NCI-H345 treated with DMSO at 0.1 percent for 48 hours (cell line): ENCODE measurements around the gene GPR27.

ENCODE experiments used
- DNase-seq: peaks from one replicate; lab custom pipeline; 2025; ENCODE audit not compliant: unreplicated experiment; lab: John Stamatoyannopoulos, UW

Gene GPR27

DNA sequence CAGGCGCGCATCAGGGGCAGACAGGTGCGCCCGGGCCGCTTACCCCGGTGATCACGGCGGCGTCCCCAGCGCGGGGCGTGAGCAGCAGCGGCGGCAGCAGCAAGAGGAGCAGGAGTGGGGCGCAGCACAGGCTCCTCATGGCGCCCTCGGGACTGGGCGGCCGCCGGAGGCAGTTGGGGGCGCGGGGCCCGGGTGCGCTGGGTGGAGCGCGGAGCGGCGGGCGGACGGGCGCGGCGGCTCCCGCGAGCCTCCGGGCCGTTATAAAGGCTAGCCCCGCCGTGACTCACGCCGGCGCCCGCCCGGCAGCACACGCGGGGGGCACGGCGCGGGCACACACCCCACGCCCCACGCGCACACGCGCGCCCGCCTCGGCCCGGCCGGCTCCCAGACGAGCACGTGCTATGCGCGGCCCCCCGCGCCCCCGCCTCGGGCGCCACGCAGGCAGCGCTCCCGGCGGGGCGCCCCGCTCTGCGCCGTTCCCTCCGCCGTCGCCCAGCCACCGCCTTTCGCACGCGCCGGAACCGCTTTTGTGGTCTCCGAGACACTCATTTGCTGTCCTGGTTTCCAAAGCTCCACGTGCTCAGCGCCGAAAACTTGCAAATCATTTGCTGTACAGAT, 31.4 kb downstream of the GPR27 start, which contains the start of gene PROK2:
TSS of gene PROK2 (minus strand) at position 235 of the 618 bp plus-strand sequence. CDS start at position 139, 96 bp downstream.
- DNase-seq, result no peak

DNA sequence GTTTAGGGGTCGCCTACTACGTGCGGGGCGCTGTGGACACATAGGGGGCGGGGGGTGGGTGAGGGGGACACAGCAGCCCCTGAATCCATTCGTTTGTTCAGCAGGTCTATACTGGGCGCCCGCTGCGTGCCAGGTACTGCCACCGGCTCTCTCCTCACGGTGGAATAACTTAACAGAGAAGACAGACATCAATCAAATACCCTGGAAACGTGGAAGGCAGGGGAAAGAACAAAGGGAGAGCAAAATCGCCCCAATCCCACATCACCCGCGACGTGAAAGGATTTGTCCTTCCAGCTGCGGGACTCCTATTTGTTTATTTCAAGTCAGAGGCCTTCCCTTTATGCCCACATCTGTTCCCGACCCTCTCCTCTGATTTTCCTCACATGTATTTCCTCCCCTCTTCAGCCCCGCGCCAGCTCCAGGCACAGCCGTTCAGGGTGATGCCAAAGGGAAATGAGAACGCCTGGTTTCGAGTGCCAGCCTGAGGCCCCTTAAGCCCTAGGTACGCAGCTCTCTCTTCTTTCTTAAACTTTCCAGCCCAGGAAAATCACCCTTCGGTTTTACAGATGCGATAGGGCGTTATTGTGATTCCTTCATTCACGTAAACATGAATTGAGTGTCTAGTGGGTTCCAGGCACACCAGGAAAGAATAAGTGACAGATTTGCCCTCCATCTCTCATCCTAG, 32.0 kb downstream of the GPR27 start:
- no peak for DNase-seq

DNA sequence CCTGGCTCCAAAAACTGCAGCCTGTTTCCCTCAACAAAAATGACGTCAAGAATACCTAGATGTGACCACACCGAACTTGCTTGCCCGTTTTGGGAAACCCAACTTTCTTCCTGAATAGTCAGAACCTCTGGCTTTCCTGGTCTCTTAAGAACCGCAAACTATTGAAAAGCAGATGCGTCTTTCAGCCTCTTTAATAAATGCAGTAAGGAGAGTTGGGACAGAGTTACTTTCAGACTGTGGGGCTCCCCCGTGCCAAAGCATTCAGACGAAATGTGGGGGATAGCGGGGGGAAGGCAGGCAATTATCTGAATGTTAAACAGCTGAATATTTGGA, 32.5 kb downstream of the GPR27 start:
- no peak for DNase-seq

DNA sequence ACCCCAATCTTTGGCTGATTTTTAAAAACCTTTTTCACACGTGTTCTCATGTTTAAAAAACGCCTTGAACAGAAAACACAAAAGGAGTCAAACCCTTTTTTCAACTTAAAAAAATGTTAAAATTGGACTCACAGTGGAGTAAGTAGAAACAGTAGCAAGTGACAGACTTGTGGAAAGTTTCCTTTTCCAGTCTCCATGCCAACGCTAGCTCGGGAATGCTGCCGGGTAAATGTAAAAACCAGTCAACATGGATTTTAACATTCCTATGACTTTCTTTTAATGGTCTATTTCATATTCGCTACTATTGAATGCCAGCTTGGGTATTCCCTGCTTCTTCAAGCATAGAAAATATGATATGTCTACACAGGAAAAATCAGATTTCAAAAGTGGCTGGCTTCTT, 32.9 kb downstream of the GPR27 start:
- no peak for DNase-seq

DNA sequence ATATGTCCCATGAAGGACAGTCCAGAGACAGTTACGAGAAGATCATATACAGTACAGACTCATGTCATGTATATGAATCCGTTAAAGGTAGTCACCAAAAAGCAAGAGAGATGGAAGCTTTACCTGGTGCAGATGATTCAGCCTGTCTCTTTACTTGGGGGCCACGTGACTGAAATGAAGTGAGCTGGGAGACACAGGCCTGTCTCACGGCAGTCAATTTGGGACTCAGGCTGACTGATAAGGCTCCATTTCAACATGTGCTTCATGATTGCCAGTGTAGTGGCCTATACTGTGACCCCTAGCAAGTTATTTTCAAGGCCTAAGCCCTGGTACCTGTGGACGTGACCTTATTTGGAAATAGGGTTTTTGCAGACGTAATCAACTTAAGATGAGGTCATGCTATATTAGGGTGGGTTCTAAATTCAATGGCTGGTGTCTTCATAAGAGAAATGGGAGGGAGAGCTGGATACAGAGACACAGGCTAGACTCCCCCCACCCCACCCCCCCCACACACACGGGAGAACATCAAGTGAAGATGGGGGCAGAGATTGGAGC, 34.3 kb downstream of the GPR27 start:
- DNase-seq, result no peak

DNA sequence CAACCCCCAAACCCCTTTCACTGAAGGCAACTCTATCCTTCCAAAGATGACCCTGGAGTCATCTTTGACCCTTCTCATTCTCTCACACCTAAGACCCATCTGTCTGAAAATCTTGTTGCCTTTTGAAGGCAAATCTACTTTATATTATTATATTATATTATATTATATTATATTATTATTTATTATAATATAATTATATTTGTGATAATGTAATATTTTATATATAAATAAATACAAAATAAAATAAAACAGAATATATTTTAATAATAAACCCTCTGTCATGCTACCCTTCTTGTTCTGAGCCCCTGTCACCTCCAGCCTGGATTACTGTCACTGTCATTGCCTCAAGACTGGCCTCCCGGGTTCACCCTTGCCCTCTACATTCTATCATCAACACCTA, 36.3 kb downstream of the GPR27 start:
- DNase-seq, result no peak

DNA sequence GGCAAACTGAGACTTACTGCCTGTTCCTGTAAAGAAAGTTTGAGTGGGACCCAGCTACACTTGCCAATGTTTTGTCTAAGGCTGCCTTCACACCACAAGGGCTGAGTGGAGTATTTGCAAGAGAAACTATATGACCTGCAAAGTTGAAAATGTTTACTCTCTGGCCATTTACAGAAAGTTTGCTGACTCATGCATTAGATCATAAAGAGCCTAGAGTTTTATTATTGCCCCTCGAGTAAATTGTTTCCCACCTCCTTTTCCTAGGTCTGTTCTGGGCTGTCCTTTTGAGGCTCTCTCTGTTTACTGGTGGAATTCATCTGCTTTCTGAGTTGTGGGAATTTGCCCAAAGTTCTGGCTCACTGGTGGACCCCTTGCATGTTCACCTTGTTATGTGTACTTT, 38.0 kb downstream of the GPR27 start:
- no peak for DNase-seq

DNA sequence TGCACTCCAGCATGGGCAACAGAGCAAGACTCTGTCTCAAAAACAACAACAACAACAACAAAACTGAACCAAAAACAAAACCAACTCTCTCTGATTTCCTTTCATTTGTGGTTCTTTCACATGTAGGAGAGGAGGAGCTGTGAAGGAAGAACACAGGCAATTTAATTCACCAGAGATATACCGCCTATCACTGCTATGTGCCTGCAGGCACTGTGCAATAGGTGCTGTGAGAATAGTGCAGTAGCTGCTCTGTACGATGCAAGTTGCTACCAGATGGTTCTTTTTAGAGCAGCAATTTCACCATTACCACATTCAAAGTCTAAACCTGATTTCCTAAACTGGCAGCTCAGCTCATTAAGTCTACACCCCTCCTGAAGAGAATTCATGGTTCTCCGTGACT, 42.6 kb downstream of the GPR27 start:
- no peak for DNase-seq

DNA sequence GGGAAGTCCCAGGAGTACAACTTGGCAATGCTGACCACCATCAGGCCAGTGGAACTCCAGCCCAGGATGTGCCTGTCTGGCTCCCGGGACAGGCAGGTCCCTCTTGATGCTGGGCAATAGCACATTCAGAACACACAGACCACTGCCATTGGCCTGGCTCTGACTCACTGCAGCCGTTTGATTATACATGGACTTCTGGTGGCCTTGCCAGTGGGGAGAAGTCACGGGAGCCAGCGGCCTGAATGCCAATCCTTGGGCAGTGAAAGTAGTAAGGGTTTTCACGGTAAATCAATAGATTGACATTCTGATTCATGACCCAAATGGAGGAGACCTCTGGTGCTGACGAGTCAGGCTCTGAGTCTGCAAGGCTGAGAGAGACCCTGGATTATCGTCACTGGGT, 43.8 kb downstream of the GPR27 start:
- DNase-seq, result no peak

DNA sequence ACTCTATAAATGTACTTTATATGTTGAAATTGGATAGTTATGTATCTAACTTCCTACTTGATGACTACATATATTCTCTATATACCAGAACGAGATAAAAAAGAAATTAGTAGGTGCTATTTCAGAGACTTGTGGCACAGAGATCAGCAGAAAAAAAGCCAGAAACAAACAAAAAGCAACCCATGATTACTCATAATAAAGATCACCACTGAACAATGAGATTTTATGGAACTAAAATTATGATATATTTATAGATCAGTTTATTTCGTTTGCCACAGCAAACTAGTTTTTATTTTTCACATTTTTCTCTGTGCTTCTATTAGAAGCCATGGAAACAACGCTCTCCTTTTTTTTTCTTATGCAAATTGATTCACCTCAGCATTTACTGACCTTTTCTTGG, 46.4 kb downstream of the GPR27 start:
- DNase-seq, result no peak

DNA sequence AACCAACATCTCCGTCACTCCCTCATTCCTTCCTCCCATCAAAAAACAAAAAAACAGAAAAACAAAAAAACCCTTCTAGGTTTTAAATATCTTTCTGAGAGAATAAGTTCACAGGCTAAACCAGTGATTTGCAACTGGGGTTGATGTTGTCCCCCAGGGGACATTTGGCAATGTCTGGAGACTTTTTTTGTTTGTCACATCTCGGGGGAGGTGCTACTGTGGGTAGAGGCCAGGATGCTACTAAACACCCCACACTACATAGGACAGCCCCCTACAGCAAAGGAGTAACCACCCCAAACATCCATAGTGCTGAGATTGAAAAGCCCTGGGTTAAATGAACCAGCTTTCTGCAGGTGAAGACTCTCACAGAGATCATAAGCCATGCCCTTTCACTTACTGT, 48.3 kb downstream of the GPR27 start:
- DNase-seq, result no peak

DNA sequence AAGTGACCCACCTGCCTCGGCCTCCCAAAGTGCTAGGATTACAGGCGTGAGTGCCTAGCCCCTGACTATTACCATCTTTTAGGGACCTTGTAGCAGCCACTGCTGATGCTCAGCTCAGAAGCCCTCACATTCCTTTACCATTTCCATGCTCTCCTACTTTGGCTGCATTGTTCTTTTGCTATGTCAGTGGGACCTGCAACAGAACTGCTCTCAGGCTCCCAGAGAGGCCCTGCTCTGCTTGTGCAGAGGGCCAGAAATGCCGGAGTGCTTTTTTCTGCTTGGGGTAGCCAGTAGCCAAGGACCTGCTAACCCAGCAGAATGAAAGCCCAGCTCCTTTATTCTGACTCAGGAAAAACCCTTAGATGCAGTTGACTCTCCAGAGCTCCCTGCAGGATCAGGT, 49.6 kb downstream of the GPR27 start:
- DNase-seq, result no peak

DNA sequence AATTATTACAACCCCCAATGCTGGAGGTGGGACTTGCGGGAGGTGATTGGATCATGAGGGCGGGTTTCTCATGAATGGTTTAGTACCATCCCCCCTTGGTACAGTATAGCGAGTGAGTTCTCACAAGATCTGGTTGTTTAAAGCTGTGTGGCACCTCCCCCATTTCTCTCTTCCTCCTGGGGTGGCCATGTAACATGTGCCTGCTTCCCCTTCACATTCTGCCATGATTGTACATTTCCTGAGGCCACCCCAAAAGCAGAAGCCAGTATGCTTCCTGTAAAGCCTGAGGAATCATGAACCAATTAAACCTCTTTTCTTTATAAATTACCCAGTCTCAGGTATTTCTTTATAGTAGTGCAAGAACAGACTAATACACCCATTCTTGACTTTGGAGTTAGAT, 51.5 kb downstream of the GPR27 start:
- DNase-seq, result no peak

DNA sequence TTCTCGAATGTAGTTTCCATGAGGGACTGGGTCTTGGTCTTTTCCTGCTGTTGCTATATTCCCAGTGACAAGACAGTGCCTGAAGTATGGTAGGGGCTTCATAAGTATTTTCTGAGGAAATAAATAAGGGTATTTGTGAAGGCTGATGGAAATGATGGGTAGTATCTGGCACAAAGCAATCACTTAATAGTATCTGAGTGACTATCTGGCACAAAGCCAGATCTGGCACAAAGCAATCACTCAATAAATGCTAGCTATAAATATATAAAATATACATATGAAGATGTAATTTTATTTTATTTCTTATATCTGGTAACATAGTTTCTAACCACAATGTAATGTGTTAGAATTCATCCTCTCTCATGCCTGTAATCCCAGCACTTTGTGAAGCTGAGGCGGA, 52.0 kb downstream of the GPR27 start:
- no peak for DNase-seq
